Measurements from ENCODE around the gene FAM107B.

Gene FAM107B

DNA sequence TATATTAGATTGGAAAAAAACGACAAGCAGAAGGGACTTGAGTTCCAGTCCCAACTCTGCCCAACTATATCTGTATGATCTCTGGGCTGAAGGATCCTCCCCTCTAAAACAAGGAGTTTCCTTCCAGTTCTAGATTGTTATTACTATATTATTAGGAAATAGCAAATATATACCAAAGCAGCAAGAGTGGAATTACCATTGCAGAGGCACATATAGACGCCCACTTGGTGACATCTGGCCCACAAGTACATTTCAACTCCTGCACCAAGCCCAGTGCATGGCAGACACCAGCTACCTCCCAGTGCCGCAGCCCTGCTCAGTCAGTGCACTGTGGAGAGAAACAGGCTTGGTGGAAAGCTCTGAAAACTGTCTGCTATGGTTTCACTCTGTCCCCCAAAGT, 201.9 kb downstream of the FAM107B start:
- no peak for DNase-seq

DNA sequence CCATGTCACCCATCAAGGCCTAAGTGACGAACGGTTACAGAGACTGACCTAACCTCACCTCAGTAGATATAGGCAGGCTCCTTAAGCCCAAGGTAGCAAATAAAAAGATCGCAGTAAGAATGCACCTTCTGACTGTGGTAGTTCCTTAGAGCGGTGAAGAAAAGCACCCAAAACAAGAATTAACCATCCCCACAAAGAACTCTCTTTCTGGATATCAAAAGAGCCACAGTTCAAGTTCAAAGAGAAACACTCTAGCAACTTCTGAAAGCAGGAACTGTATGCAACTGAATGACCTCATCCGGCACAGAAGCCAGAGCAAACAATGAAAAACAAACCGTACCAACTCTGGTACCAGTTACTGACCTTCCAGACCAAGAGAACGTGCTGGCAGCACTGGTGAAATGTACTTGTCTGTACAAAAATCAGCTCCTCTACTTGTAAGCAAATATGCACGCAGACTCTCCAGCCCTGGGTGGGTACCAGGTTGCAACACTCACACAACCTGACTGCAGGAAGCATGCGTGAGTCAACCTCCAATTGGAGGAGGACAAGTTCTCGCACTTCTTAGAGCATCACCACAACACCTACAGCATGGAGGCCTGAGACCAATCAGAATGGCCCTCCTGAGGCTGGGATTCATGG, 202.7 kb downstream of the FAM107B start:
- peak; percentile 72 for DNase-seq

DNA sequence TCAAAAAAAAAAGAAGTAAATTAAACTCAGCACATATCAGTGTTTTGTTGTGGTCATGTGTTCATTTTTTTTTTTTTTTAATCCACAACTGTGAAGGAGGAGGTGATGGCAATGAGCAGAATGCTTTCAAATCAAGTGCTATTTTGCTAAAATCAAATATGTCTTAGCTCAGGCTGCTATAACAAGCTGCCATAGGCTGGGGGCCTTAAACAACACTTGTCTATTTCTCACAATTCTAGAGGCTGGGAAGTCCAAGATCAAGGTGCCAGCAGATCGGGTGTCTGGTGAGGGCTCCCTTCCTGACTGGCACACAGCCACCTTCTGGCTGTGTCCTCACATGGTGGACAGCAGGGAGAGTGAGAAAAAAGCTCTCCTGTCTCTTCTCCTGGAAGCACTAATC, 203.9 kb downstream of the FAM107B start:
- DNase-seq = no peak

DNA sequence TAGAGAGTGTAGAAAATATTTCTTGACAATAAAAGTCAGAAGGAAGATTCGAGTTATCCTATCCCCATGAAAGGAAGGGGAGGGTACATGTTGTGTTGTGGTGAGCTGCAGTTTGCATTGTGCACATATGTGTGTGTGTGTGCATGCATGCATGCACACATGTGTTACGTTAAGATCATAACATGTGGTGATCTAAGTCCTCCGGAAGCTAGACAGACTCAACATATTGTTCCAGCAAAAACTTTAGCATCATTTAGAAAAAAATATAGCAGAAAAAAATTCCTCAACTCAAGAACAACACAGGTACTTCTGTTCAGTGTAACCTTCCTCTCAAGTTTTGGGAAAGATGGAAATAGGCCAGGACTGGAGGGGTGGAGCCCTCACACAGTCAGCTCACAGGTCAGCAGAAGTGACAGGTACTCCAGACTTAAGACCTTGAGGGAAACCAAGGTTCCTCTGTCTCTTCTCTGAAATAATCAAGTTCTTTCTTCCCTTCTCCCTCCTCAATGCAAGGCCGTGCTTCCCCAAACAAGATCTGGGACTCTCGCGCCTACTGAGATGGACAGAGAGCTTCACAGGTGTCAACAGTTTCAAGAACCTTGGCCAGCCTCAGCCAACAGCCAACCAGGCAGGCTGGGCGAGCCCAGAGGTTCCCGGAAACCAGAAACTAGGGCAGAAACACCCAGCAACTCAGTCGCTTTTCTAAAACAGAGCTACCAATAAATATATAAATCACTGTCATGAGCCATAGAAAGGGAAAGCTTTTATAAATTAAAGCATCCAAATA, 205.2 kb downstream of the FAM107B start:
- no peak for DNase-seq

DNA sequence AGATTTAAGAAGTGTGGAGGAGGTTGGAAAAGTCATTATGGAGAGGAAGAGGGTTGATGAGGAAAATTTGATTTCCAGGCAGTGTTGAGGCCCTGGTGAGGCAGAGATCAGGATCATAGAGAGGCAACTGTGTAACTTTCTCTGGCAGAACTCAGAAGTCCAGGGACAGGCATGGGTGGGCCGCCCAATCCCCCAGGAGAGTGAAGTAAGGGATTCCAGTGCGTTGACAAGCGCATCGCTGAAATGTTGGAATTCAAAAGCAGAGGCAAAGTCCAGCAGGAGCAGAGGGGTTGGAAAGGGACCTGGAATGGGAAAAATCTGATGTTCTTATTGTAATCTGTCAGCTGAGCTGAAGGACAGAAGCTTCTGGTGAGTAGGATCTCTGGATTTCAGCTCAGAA, 207.3 kb downstream of the FAM107B start:
- no peak for DNase-seq

GRCh38 chr10:14566498-14566897, 208.2 kb downstream of the FAM107B start:
- no peak for DNase-seq

DNA sequence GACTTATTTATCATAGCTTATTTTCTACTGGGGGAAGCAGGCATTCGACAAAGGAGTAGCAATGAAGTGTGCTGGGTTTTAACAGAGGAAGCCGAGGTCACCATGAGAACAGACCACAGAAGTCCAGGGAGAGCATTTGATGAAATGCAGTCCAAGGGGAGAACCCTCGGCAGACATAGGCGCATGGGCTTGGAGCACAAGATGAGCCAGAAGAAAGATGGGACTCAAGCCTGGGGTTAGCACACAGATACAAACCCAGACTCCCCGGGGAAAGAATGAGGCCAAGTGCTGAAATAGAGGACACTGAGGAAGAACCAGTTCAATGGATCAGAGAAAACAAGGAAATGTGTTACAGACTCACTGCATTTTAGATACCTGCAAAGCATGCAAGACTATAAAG, 209.5 kb downstream of the FAM107B start:
- DNase-seq = no peak

DNA sequence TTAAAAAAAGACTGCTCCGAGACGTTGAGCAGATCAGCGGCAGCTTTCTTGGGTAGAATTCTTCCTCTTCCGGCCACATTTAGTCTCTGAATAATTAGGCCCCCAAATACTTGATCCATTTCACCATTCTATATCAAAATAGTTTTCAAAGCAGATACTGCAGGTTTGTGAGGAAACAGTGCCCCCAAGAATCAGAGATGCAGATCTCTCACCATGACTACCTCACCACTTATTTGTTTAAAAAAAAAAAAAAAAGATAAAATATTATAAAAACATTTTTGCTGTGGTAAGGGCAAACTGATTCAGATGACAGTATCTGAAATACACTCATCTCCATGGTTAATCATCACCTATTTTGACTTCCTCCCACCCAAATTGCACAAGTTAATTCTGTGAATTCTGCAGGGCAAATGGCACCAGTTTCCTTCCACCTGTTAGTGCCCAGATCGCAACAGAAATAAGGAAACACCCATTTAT, 210.4 kb downstream of the FAM107B start:
- peak; percentile 62 for DNase-seq

GRCh38 chr10:14563359-14563940, 211.2 kb downstream of the FAM107B start:
- no peak for DNase-seq

DNA sequence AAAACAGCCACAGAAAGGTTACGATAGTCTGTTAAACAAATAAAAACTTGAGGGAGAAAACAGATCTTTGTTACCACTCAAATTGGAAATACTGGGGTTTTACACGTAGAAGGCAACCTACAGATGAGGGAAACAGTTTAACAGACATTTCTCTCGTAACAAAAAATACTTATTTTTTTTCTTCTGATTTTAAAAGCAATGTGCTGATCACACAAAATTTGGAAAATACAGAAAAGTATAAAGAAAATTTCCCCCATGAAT, 211.7 kb downstream of the FAM107B start:
- DNase-seq = no peak

DNA sequence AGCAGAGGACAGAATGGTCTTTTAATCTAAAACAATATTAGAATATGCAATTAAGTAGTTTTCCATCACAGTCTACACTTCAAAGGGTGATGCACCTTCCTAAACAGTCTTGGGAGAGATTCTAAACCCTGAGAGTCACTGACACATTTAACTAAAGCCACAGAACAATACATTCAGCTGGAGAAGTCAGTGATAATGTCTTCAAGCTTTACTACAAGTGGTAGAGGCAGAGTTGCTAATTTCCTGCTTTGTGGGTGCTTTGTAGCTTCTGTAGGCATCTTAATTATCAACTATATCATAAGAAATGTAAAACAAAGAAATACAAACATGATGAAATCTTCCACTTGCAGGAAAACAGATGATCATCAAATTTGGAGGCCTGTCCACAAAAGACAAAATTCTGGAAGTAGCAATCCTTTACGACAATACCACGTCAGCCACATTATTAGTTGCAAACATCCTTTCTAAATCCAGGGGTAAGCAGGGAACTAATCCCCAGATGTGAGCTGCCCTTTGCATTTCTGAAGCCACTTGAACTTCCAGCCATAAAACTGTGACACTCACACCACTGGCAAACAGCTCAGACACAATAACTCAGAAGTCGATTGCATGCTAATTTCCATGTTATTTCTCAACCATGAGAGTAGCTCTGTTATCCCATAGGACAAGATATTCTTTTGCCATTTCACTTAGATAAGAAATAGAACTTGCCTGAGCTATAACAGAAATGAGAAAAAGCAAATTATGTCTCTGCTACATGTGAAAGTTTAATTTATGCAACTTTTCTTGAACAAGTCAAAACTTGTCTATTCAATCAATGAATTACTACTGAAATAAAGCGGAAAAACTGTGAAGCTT, 212.2 kb downstream of the FAM107B start:
- DNase-seq = peak; percentile 45

- peak; percentile 52 for DNase-seq
Measured at GRCh38 chr10:14560791-14561765, 213.6 kb downstream of the FAM107B start.

DNA sequence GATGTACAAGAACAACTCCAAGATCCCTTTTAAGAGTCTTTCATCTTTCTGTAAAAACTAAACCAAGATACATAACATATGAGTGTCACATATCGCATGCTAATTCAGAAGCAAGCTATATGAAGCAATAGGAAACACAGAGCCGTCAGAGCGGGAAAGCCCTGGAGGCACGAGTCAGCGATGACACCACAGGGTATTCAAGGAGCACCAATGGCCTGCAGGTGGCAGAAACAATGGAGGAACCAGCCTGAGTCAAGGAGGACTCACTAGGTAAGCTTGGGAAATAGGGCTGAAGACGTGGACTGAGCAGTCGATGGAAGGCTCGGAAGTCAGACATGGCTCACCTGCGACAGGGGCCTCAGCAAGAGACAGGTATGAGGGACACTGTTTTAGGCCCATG, 214.4 kb downstream of the FAM107B start:
- DNase-seq = peak; percentile 66

DNA sequence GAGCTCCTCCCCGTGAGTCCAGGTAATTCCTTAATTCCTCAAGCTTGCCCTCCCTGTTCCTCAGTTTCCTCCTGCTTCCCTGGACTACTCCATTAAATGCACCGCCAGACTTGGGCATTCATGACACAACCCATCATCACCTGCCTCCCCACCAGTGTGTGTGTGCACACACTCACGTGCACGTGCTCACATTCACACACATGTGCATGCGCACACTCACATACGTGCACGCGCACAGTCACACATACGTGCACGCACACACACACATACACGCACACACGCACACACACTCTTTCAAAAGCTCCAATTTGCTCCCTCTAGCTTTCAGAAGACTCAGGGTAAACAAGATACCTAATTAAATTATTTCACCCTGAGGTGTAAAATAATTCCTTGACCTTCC, 216.7 kb downstream of the FAM107B start:
- no peak for DNase-seq

DNA sequence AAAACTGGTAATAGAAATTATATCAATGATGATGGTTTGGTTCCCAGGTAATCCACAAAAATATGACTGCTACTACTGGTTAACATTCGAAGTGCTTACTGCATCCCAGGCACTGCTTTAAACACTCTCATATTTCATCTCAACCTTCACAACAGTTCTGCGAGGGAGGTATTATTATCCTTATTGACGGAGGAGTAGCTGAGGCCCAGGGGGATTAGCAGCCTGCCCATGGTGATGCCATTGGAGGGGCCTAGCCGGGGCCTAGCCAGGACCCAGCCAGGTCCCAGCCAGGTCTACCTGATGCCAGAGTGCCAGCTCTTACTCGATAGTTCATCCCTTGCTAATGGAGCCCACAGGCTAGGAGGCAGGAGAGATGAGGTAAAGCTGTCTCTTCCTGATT, 217.1 kb downstream of the FAM107B start:
- DNase-seq = no peak

- DNase-seq = peak; percentile 57
Measured at GRCh38 chr10:14556285-14556956, 218.3 kb downstream of the FAM107B start.

GRCh38 chr10:14555807-14556206, 218.9 kb downstream of the FAM107B start:
- no peak for DNase-seq

DNA sequence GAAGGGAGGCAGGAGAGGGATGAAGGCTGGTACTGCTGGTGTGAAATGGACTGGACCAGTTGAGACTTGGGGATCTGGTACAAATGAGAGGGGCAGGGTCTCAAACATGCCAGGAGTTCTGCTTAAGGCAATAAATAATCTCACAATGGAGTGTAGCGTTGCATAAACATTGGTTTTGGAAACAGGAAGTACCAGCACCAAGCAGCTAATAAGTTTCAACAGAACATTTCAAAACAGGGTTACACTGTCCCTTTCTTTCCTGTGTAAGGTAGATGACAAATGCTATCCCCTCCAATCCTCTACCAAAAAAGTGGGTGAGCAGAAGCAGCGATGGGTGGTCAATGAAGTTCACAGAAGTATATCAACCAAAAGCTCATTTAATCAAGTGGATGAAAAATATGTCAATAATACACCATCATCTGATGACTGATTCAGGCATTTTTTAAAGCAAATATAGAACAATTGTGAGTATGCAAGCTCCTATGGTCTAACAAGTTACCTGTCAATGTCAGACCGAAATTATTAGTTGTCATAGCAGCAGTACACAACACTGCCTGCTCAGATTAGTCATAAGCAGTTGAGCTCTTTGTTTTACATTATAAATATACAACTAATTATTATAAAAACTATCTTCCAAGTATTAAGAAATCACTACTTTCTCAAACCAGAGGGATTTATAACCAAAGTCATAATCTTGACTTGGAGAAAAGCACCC, 220.0 kb downstream of the FAM107B start:
- peak; percentile 48 for DNase-seq

- no peak for DNase-seq
Measured at GRCh38 chr10:14554091-14554490, 220.6 kb downstream of the FAM107B start.

DNA sequence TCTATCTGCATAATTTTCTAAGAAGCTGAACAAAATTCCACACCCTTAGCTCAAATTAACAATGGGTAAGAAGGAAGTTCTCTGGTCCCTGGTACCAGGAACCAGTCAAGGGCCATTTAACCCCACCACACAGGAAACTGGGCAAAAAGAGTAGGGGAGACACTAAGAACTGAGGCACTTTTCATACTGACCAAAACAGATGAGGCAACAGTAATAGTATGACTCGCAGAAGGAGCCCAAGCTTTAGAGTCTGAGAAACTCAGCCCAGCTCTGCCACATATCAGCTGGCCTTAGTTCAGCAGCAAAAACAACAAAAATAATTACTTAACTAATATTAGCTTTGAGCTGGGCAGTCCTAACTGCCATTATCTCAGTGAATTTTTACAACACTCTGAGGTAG, 221.2 kb downstream of the FAM107B start:
- DNase-seq = peak; percentile 56

- no peak for DNase-seq
Measured at GRCh38 chr10:14552015-14552414, 222.7 kb downstream of the FAM107B start.

All from activated CD4-positive, alpha-beta T cell treated with anti-CD3 and anti-CD28 coated beads, Interleukin-10, Interleukin-2, amounts not matched to agents 100 ng/mL and 50 ng/mL, durations not matched to agents 16 hours and 8 hours (primary cell).